GM12878 (cell line): ENCODE data around the gene SLC29A1. TPM values are rescaled to one million over a fixed set of nuclear protein-coding genes. Genes with fewer than 3 reads are reported as not detected.

Source experiments
- CBFB ChIP-seq: IDR thresholded peaks from 2 replicates; pipeline ENCODE4 v1.6.1; 2016; ENCODE audit warnings: antibody characterized with exemption, low read depth
- CHD2 ChIP-seq: IDR thresholded peaks from 2 replicates; pipeline ENCODE4 v1.6.1; 2011; ENCODE audit warnings: low read depth, low read length, improper control_type of control experiment, borderline replicate concordance
- CUX1 ChIP-seq: IDR thresholded peaks from 2 replicates; pipeline ENCODE4 v1.6.1; 2012; ENCODE audit warnings: improper control_type of control experiment, low read depth, low read length; ENCODE audit not compliant: insufficient replicate concordance
- EZH2 ChIP-seq: IDR thresholded peaks from 2 replicates; pipeline ENCODE4 v1.6.1; 2012; ENCODE audit warnings: low read depth, mild to moderate bottlenecking, control low read depth, inconsistent platforms, low read length, borderline replicate concordance; ENCODE audit not compliant: control insufficient read depth
- FOS ChIP-seq: IDR thresholded peaks from 3 replicates; pipeline ENCODE4 v1.6.1; 2011; ENCODE audit warnings: borderline replicate concordance; ENCODE audit not compliant: insufficient read length; ENCODE audit errors: extremely low read depth
- GATAD2B ChIP-seq: fragments of 450-650 bp; conservative IDR thresholded peaks from 2 replicates; pipeline ENCODE4 v1.6.1; 2017; ENCODE audit warnings: low read depth, mild to moderate bottlenecking, moderate library complexity
- HDAC6 ChIP-seq: fragments of 200-600 bp; sonication (generic); IDR thresholded peaks from one replicate; pipeline ENCODE4 v1.8.0; 2017; ENCODE audit warnings: antibody characterized with exemption; ENCODE audit not compliant: unreplicated experiment
- MLLT1 ChIP-seq: fragments of 450-650 bp; IDR thresholded peaks from 2 replicates; pipeline ENCODE4 v1.6.1; 2016; ENCODE audit warnings: mild to moderate bottlenecking
- NFIC ChIP-seq: IDR thresholded peaks from 2 replicates; pipeline ENCODE4 v1.6.1; 2012; ENCODE audit warnings: low read depth, mild to moderate bottlenecking, inconsistent platforms, low read length, moderate library complexity
- NFYA ChIP-seq: IDR thresholded peaks from 2 replicates; pipeline ENCODE4 v1.6.1; 2011; ENCODE audit warnings: low read depth, mild to moderate bottlenecking, low read length, improper control_type of control experiment, borderline replicate concordance
- NR2F1 ChIP-seq: fragments of 450-650 bp; conservative IDR thresholded peaks from 2 replicates; pipeline ENCODE4 v1.6.1; 2017; ENCODE audit warnings: mild to moderate bottlenecking
- PAX5 ChIP-seq: IDR thresholded peaks from 2 replicates; pipeline ENCODE4 v1.6.1; 2011; ENCODE audit warnings: low read depth, low read length, borderline replicate concordance
- RB1 ChIP-seq: fragments of 450-650 bp; formaldehyde crosslinking; IDR thresholded peaks from 2 replicates; pipeline ENCODE4 v1.6.1; 2017; ENCODE audit warnings: mild to moderate bottlenecking, borderline replicate concordance
- RBBP5 ChIP-seq: fragments of 200-600 bp; sonication (generic); conservative IDR thresholded peaks from 2 replicates; pipeline ENCODE4 v1.6.1; 2016
- RCOR1 ChIP-seq: conservative IDR thresholded peaks from 2 replicates; pipeline ENCODE4 v1.6.1; 2012; ENCODE audit warnings: low read depth, low read length, improper control_type of control experiment
- SREBF1 ChIP-seq: IDR thresholded peaks from 2 replicates; pipeline ENCODE4 v1.6.1; 2012; ENCODE audit warnings: mild to moderate bottlenecking, low read length
- STAT3 ChIP-seq: IDR thresholded peaks from 2 replicates; pipeline ENCODE4 v1.6.1; 2011; ENCODE audit warnings: low read depth, low read length, improper control_type of control experiment
- TCF12 ChIP-seq: IDR thresholded peaks from 2 replicates; pipeline ENCODE4 v1.6.1; 2011; ENCODE audit warnings: low read depth, mild to moderate bottlenecking, low read length
- TCF7 ChIP-seq: IDR thresholded peaks from 2 replicates; pipeline ENCODE4 v1.6.1; 2014; ENCODE audit warnings: antibody characterized with exemption, borderline replicate concordance
- ZNF217 ChIP-seq: fragments of 450-650 bp; IDR thresholded peaks from 2 replicates; pipeline ENCODE4 v1.6.1; 2017; ENCODE audit warnings: antibody characterized with exemption, mild to moderate bottlenecking
- ZNF274 ChIP-seq: IDR thresholded peaks from one replicate; pipeline ENCODE4 v1.8.0; 2011; ENCODE audit not compliant: insufficient read length, insufficient read depth
- ZNF622 ChIP-seq: fragments of 450-650 bp; IDR thresholded peaks from 2 replicates; pipeline ENCODE4 v1.6.1; 2017; ENCODE audit warnings: mild to moderate bottlenecking, inconsistent platforms
- polyA plus RNA-seq, 11 experiments: library from polyadenylated mRNA; depleted of rRNA in 4 of 11; unstranded in 6 of 11; stranded (reverse) in 5 of 11; fragments of >200 nt; fragmentation: Nextera tagmentation in 4 of 11; fragmentation: Illumina TruSeq in 1 of 11; extraction: Ambion mirVana in 4 of 11; extraction: Trizol in 1 of 11; gene quantifications; 1 replicate in 1 of 11; 2 replicates in 10 of 11; pipeline versions ENCODE4 v1.2.1 to v1.2.3, GENCODE V29; 2011 to 2016; ENCODE audit warnings: inconsistent platforms in 2 of 11, missing spikeins in 2 of 11, low read depth in 1 of 11
- total RNA-seq, 4 experiments: library from RNA; depleted of rRNA in 3 of 4; stranded (reverse); fragments of >200 nt in 3 of 4; fragmentation: Illumina TruSeq in 1 of 4; extraction: Trizol in 1 of 4; gene quantifications; 2 replicates each; pipeline versions ENCODE4 v1.2.1 to v1.2.3, GENCODE V29; 2013 to 2021
- TF ChIP-seq, protein P1 (sequence below): fragments of 450-650 bp; IDR thresholded peaks from 2 replicates; pipeline ENCODE4 v1.6.1; 2018; ENCODE audit warnings: mild to moderate bottlenecking, low read depth, moderate library complexity; ENCODE audit not compliant: partially characterized antibody

The SLC29A1 gene
- total and polyA plus RNA-seq, 10 of the 15 experiments (the other 5 are each of a cell fraction or from before 2014, with no cell fraction given), result 10.0 to 132 (median 93.4) TPM

- TF ChIP-seq GATAD2B (peak; percentile 38; the same call in 1 of the 2 replicates), PAX5 (peak; percentile 69; the same call in 1 of the 2 replicates), NR2F1 (peak; percentile 90), STAT3 (no peak), RBBP5 (no peak), CBFB (no peak), FOS (no peak), MLLT1 (no peak; the same call in 1 of the 2 replicates), SREBF1 (no peak), NFYA (no peak), CUX1 (no peak), HDAC6 (no peak), ZNF217 (no peak), EZH2 (no peak), RB1 (no peak), TCF12 (peak; percentile 86; the same call in 1 of the 2 replicates), ZNF274 (no peak), CHD2 (no peak; the same call in 1 of the 2 replicates), TCF7 (no peak), NFIC (no peak), RCOR1 (no peak), ZNF622 (no peak)
- TF ChIP-seq, protein P1, sequence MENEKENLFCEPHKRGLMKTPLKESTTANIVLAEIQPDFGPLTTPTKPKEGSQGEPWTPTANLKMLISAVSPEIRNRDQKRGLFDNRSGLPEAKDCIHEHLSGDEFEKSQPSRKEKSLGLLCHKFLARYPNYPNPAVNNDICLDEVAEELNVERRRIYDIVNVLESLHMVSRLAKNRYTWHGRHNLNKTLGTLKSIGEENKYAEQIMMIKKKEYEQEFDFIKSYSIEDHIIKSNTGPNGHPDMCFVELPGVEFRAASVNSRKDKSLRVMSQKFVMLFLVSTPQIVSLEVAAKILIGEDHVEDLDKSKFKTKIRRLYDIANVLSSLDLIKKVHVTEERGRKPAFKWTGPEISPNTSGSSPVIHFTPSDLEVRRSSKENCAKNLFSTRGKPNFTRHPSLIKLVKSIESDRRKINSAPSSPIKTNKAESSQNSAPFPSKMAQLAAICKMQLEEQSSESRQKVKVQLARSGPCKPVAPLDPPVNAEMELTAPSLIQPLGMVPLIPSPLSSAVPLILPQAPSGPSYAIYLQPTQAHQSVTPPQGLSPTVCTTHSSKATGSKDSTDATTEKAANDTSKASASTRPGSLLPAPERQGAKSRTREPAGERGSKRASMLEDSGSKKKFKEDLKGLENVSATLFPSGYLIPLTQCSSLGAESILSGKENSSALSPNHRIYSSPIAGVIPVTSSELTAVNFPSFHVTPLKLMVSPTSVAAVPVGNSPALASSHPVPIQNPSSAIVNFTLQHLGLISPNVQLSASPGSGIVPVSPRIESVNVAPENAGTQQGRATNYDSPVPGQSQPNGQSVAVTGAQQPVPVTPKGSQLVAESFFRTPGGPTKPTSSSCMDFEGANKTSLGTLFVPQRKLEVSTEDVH, result no peak
Measured at GRCh38 chr6:44176762-44177509, 46.5 kb upstream of the SLC29A1 start (continued).
